ENCODE results near the gene ZNF502. TPM values are rescaled to one million over a fixed set of nuclear protein-coding genes. Genes with fewer than 3 reads are reported as not detected.
"Not testable (repeated sequence)": the region's sequence is repeated elsewhere in the genome, so short reads cannot be mapped to it uniquely, and the experiment has no call there.

The ZNF502 gene
- not detected in 2 replicates for total RNA-seq (2014; rRNA removed; shearing (Covaris generic); ENCODE audit: low replicate concordance)

DNA sequence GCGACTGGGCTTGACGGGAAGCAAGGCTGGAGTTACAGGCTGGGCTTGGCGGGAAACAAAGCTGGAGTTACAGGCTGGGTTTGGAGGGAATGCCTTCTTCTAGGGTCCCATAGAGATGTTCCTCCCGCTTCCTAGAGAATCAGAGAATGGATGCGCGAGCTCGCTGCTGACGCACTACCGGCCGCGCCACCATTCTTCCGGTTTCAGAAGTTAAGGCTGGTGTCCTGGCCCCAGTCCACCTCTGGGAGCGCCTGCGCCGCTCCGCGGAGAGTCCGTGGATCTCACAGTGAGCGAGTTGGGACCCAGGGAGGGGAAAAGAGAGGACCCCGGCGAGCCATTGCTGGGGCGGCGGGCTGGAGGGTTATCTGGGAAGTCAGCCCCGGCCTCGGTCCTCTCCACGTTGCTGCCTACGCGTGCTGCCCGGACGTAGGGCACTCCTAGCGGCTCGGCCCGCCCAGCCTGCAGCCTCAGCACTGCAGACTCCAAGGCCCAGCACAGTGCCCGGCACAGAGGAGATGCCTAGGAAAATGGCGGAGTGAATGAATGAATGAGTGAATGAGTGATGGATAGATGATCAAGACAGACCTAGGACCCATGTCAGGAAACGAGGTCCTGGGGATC is at the start of gene ZNF502:
Gene ZNF502, plus strand, starts transcription at position 206 of the 621 bp plus-strand sequence. CDS start 7,602 bp downstream, outside the sequence.
- in situ Hi-C loops (cut with HindIII; ENCODE audit: low pct_unique_long_range_greater_than_20kb, low sequenced_read_pairs) = no loop called here
- no peak for DNase-seq (ENCODE audit: low read depth)

DNA sequence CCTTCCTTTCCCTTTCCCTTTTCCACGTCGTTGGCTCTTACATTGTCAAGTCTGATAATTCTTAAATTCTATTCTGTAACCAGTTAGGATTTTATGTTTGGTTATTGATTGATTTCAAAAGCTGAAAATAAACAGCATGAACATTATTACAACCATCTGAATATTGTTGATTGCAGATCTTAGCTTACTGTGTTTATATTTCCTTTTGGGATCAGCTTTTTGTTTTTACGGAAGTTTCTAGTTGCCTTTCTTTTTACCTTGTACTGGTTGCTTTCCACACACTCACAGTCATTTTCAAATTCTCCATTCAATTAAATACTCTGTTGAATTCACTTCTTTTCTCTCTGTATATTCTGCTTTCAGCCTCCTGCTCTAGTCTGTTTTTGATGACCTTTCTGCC is 47.3 kb upstream of the ZNF502 start:
- in situ Hi-C loops (cut with HindIII; ENCODE audit: low pct_unique_long_range_greater_than_20kb, low sequenced_read_pairs) = no loop called here
- DNase-seq (ENCODE audit: low read depth) = no peak

DNA sequence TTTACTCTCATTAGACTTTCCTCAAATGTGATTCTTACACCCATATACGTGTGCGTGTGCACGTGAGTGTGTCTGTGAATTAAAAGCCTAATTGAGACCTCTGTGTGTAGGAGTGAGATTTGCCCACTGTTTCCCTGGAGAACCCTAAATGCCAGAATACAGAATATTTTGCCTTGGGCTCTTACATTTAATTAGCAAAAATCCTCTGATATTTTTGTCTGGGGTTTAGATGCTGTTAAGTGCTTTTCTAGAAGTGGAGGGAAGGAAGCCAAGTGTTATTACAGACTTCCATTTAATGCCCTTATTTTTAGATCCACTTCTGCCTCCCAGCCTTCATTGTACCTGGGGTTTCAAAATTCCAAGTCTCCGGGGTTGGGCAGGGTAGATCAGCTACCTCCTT is 46.1 kb upstream of the ZNF502 start:
- in situ Hi-C loops (cut with HindIII; ENCODE audit: low pct_unique_long_range_greater_than_20kb, low sequenced_read_pairs) = no loop called here
- no peak for DNase-seq (ENCODE audit: low read depth)

DNA sequence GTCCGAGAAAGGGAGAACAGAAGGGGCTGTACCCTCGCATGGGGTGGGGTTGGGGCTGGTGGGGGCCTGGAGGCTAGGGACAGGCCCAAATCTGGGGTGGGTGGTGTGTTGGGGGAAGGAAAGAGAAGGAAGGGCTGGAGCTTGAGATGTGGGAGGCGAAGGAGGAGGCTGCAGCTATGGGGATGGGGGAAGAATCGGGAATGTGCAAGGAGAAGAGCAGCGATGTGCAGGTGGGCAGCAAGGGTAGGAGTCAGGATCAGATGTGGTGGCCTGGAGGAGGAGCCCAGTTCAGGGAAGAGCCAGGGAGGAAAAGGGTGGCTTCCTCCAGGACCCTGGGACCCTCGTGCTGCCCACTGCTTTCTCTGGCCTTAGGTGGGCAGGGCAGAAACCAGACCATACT is 42.7 kb upstream of the ZNF502 start:
- DNase-seq (ENCODE audit: low read depth) = no peak
- in situ Hi-C loops (cut with HindIII; ENCODE audit: low pct_unique_long_range_greater_than_20kb, low sequenced_read_pairs) = no loop called here

DNA sequence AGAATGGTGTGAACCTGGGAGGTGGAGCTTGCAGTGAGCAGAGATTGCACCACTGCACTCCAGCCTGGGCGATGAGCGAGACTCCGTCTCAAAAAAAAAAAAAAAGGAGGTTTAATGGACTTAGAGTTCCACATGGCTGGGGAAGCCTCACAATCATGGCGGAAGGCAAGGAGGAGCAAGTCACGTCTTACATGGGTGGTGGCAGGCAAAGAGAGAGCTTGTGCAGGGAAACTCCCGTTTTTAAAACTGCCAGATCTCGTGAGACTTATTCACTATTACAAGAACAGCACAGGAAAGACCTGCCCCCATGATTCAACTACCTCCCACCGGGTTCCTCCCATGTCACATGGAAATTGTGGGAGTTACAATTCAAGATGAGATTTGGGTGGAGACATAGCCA is 39.0 kb upstream of the ZNF502 start:
- DNase-seq (ENCODE audit: low read depth); in situ Hi-C loops (cut with HindIII; ENCODE audit: low pct_unique_long_range_greater_than_20kb, low sequenced_read_pairs): not testable (repeated sequence)

DNA sequence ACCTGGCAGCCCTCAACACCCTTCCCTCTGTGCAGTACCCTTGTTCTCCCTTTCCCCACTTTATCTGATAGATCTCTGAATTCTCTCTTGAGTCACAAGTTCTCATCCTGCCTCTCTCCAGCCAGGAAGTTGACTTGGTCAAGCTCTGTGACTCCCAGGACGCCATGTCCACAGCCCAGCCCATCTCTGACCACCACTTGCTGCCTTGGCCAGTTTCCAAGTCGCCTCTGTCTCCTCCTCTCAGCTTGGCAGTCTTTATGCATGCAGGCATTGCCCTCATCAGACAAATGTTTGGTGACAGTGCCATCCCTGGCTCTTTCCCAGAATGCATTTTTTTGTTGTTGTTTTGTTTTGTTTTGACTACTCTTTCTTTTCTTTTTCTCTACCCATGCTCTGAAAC is 38.2 kb upstream of the ZNF502 start:
- in situ Hi-C loops (cut with HindIII; ENCODE audit: low pct_unique_long_range_greater_than_20kb, low sequenced_read_pairs) = no loop called here
- DNase-seq (ENCODE audit: low read depth) = no peak

DNA sequence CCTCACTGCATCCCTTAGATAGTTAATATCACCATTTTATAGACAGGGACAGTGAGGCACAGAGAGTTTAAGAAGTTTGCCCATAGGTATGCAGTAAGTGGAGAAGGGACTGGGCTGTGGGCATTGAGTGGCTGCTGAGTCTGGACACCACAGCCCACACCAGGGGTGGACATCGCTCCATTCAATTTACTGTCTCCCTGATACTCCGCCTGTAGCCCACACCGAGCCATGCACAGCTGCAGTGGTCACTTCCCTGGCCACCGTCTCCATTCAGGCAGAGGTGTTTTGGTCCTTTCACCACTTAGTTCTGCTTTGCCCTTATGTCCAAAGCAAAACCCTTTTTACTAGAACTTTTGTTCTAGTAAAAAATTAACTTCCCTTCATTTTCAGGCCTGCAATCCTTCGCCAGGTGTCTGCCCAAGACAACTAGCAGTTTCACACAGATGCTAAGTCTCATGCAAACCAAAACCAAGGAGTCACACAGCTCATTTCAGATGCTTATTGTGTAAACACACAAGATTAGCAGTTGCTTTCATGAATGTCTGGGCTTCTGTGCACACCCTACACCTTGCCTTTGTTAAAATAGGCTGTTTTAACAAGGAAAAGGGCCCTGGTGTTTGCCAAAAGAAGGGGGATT is 33.9 kb upstream of the ZNF502 start:
- no peak for DNase-seq (ENCODE audit: low read depth)
- in situ Hi-C loops (cut with HindIII; ENCODE audit: low pct_unique_long_range_greater_than_20kb, low sequenced_read_pairs) = no loop called here

DNA sequence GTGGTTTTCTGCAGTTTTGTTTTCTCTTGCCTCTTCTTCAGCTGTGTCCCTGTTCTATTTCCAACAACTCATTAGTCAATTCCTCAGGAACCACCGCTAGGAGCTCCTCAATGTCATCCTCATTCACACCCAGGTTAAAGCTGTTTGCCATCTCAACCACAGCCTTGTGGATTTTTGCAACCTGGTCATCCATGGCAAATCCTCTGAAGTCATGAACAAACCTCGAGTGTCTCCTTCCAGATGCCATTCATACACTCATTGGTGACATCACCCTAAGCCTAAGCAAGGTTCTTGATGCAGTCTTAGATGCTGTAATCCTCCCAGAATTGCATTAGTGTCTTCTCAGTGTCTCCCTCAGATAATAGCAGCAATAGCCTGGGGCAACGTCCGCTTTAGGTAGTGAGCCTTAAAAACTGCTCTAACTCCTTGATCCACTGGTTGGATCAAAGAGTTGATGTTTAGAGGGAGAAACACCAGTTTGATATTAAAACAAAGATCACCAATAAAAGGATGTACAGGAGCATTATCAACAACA is 31.5 kb upstream of the ZNF502 start:
- in situ Hi-C loops (cut with HindIII; ENCODE audit: low pct_unique_long_range_greater_than_20kb, low sequenced_read_pairs) = no loop called here
- DNase-seq (ENCODE audit: low read depth) = no peak

DNA sequence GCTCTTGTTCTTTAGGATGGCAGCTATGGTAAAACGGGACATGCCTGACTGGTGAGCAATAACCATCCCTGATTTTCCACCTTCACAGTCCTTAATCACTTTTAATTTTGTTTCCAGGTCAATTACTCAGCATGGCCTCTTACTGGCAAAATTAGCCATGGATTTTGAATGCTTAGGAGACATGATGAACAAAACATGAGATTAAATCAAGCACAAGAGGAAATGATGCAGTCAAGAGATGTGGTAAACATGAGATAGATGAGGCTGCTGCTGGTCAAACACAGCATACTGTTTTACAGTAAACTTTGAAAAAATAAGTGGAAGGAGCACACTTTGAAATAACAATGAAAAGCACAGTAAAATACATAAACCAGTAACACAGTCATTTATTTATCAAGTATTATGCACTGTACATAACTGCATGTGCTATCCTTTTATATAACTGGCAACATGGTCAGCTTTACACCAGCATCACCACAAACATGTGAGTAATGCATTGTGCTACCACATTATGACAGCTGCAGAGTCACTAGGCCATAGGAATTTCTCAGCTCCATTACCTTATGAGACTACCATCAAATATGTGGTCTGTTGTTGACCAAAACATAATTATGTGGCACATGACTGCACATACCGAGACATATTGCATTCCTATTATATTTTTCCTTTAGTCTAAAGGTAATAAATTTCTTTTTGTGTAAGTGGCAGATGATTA is 30.1 kb upstream of the ZNF502 start:
- DNase-seq (ENCODE audit: low read depth) = no peak
- in situ Hi-C loops (cut with HindIII; ENCODE audit: low pct_unique_long_range_greater_than_20kb, low sequenced_read_pairs) = no loop called here

DNA sequence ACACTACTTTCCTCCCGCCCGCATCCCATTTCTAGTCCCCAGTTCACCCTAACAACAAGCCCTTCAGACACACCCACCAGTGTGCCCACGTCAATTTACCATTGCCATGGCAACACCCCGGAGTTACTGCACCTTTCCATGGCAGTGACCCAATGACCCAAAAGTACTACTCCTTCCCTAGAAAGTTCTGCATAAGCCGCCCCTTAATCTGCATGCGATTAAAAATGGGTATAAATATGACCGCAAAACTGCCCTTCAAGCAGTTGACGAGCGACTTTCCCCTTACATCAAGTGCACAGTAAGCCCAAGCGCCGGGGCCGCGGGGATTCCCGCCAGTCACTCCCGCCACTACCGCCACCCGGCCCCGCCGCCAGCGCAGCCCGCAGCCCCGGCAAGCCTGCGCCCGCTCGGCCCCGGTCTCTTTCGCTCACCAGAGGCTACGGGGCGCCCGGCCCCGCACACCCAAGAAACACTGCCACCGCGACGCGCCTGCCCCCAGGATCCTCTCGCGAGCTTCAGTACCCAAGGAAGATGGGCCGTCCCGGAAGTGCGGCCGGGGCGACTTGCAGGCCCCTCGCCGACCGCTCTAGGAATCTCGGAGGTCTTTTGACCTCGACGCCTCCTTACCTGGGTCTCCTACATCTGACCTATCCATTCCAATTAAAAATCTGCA is 27.2 kb upstream of the ZNF502 start:
- no peak for DNase-seq (ENCODE audit: low read depth)
- in situ Hi-C loops (cut with HindIII; ENCODE audit: low pct_unique_long_range_greater_than_20kb, low sequenced_read_pairs) = no loop called here

DNA sequence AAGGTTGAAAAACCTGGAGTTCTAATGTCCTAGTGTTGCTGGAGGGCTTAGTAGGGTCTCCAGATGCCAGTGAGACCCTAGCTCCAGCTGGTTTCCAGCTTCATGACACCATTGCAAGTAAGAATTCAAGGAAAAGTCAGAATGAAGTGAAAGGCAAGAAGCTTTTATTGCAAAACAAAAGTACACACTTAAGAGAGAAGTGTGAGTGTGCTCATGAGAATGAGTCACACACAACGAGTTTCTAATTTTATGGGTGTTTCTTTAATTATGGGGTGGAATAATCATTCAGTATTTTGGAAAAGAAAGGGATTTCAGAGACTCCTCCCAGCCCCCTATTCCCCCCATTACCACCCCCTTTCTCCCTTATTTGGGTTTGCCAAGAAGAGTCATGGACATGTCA is 24.6 kb upstream of the ZNF502 start:
- in situ Hi-C loops (cut with HindIII; ENCODE audit: low pct_unique_long_range_greater_than_20kb, low sequenced_read_pairs) = no loop called here

DNA sequence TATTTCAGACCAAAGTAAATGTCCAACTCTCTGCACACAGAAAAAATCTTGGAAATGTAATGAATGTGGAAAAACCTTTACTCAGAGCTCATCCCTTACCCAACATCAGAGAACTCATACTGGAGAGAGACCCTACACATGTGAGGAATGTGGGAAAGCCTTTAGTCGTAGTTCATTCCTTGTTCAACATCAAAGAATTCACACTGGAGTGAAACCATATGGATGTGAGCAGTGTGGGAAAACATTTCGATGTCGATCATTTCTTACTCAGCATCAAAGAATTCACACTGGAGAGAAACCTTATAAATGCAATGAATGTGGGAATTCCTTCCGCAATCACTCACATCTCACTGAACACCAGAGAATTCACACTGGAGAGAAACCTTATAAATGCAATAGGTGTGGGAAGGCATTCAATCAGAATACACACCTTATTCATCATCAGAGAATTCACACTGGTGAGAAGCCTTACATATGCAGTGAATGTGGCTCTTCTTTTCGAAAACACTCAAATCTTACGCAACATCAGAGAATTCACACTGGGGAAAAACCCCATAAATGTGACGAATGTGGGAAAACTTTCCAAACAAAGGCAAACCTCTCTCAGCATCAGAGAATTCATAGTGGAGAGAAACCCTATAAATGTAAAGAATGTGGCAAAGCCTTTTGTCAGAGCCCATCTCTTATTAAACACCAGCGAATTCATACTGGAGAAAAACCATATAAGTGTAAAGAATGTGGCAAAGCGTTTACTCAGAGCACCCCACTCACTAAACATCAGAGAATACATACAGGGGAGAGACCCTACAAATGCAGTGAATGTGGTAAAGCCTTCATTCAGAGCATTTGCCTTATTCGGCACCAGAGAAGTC is 9.0 kb downstream of the ZNF502 start:
- in situ Hi-C loops (cut with HindIII; ENCODE audit: low pct_unique_long_range_greater_than_20kb, low sequenced_read_pairs) = no loop called here
- DNase-seq (ENCODE audit: low read depth) = no peak

More for the DNA sequence above, 24.6 kb upstream of the ZNF502 start:
- DNase-seq (ENCODE audit: low read depth) = no peak

DNA sequence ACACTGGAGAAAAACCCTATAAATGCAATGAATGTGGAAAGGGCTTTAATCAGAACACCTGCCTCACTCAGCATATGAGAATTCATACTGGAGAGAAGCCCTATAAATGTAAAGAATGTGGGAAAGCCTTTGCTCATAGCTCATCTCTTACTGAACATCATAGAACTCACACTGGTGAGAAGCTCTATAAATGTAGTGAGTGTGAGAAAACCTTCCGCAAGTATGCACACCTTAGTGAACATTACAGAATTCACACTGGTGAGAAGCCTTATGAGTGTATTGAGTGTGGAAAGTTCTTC is 9.6 kb downstream of the ZNF502 start:
- DNase-seq (ENCODE audit: low read depth) = no peak
- in situ Hi-C loops (cut with HindIII; ENCODE audit: low pct_unique_long_range_greater_than_20kb, low sequenced_read_pairs) = no loop called here

DNA sequence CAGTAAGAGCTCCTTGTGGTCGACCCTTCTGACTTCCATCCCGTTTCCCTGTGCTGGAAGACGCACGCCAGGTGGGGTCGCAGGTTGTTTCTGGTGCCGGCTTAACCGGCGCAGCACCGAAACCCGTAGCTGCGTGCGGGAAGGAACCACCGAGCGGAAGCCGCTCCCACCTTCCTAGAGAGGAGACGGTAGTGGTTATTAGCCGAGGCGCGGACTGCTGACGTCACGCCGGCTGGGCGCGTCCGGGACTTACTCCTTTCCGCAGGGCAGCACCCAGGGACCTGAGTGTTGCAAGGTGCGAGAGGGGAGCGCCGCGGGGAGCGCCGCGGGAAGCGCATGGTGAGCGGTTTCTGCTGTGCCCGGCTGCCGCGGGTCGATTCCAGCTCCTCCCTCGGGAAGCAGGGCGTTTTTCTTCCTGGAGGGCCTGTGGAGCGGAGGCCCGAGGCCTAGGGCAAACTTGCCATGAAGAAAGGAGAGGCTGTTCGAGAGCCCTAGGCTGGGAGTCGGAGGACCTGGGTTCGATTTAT is 17.0 kb downstream of the ZNF502 start, which contains the start of gene ZNF501:
Gene ZNF501, plus strand, starts transcription at position 252 of the 527 bp plus-strand sequence. CDS start 4,787 bp downstream, outside the sequence.
- DNase-seq (ENCODE audit: low read depth) = peak; percentile 84
- in situ Hi-C loops (cut with HindIII; ENCODE audit: low pct_unique_long_range_greater_than_20kb, low sequenced_read_pairs) = no loop called here

DNA sequence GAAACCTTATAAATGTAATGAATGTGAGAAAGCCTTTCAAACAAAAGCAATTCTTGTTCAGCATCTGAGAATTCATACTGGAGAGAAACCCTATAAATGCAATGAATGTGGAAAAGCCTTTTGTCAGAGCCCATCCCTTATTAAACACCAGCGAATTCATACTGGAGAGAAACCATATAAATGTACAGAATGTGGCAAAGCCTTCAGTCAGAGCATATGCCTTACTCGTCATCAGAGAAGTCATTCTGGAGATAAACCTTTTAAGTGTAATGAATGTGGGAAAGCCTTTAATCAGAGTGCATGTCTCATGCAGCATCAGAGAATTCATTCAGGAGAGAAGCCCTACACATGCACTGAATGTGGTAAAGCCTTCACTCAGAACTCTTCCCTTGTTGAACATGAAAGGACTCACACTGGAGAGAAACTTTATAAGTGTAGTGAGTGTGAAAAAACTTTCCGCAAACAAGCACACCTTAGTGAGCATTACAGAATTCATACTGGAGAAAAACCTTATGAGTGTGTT is 22.2 kb downstream of the ZNF502 start:
- in situ Hi-C loops (cut with HindIII; ENCODE audit: low pct_unique_long_range_greater_than_20kb, low sequenced_read_pairs) = no loop called here
- DNase-seq (ENCODE audit: low read depth) = peak; percentile 10

DNA sequence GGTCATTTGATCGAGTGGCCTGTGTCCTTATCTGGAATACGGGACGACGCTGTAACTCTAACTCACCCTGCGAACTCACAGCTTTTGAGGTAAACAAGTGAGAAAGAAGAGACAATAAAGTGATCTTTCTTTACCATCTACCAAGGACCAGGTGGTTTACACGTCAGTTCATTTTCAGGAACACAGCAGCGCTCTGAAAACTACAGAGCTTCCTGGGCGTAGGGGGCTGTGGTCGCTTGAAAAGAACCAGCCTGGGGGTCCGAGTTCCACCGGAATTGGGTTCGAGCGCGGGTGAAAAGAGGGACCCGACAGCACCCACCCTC is 48.6 kb downstream of the ZNF502 start:
- in situ Hi-C loops (cut with HindIII; ENCODE audit: low pct_unique_long_range_greater_than_20kb, low sequenced_read_pairs) = no loop called here
- no peak for DNase-seq (ENCODE audit: low read depth)

DNA sequence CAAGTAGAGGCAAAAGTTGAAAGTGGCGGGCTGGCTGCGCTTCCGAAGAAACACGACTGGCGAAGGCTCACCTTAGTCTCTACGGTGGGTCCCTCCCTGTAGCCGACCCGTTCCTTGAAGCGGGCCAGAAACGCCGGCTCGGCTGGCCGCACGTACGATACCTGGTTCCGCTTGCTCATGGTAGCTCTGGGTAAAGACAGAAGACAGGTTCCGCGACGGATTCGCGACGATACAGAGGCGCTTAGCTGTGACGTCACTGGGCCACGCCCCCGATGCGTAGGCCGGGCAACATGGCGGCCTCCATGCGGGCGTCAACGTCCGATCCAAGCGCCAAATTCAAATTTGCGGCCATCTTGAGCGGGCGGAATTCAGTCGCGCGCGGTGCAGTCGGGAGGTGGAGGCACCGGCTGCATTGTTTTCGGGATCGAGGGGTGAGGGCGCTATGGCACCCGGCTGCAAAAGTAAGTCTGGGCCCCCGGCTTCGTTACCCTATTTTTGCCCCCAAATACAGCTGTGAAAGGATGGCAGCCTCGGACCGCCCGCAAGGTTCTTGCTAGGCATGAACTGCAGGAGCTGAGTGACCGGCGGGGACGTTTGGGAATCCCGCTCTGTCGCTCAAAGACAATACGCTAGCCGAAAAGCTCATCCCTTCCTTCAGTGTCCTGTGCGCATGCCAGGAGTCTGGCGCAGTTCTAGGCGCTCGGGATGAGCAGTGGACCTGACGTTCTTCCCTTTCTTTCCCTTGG is 49.1 kb downstream of the ZNF502 start, which contains the start of the genes KIAA1143 and KIF15:
Gene KIAA1143, minus strand, starts transcription at position 196 of the 746 bp plus-strand sequence. Its CDS starts 17 bp downstream, at position 179.
Gene KIF15, plus strand, starts transcription at position 371 of the 746 bp plus-strand sequence. Its CDS starts 72 bp downstream, at position 443.
- in situ Hi-C loops (cut with HindIII; ENCODE audit: low pct_unique_long_range_greater_than_20kb, low sequenced_read_pairs) = no loop called here
- peak; percentile 87 for DNase-seq (ENCODE audit: low read depth)

All from Caki2 (cell line).